Peyer's patch (tissue), 4 donors: ENCODE data around the gene SYNE1. TPM values are rescaled to one million over a fixed set of nuclear protein-coding genes. Genes with fewer than 3 reads are reported as not detected.

Source experiments
- DNase-seq, 3 donors: peaks; one replicate each; pipeline ENCODE4 v3.0.0-alpha.2; 2017 to 2019
- H3K27ac ChIP-seq, 4 donors: fragments of 200-600 bp; sonication (generic); one replicate each; pipeline ENCODE4 v1.5.1; 2016 to 2019
- H3K27me3 ChIP-seq, 2 donors: fragments of 200-600 bp; sonication (generic); one replicate each; pipeline ENCODE4 v1.5.1; 2019
- H3K36me3 ChIP-seq, 3 donors: fragments of 200-600 bp; sonication (generic); one replicate each; pipeline ENCODE4 v1.5.1; 2016 to 2019
- H3K4me1 ChIP-seq, 4 donors: fragments of 200-600 bp; sonication (generic); one replicate each; pipeline ENCODE4 v1.5.1; 2016 to 2019
- H3K4me3 ChIP-seq, 4 donors: fragments of 200-600 bp; sonication (generic); 1 replicate in 3 of 4; 2 replicates in 1 of 4; pipeline ENCODE4 v1.5.1; 2016 to 2019; ENCODE audit warnings: mild to moderate bottlenecking in 1 of 4
- H3K9me3 ChIP-seq, 4 donors: fragments of 200-600 bp; sonication (generic); one replicate each; pipeline ENCODE4 v1.5.1; 2016 to 2019; ENCODE audit warnings: mild to moderate bottlenecking in 1 of 4
- POLR2A ChIP-seq, 2 donors: fragments of 450-650 bp; IDR thresholded peaks; one replicate each; pipeline ENCODE4 v1.5.1; 2017; ENCODE audit warnings: antibody characterized with exemption in 2 of 2, mild to moderate bottlenecking in 2 of 2, moderate library complexity in 2 of 2
- total RNA-seq, 4 donors: library from RNA; depleted of rRNA; stranded (reverse); fragments of >200 nt; gene quantifications; one replicate each; pipeline ENCODE4 v1.1.0, GENCODE V29; 2016
- TF ChIP-seq, protein P1 (sequence below), 6 experiments: fragments of 450-650 bp in 4 of 6; fragments of 200-600 bp in 2 of 6; sonication (generic) in 1 of 6; IDR thresholded peaks; one replicate each; pipeline ENCODE4 v1.5.1; 2017 to 2019; ENCODE audit warnings: antibody characterized with exemption in 6 of 6, mild to moderate bottlenecking in 3 of 6, moderate library complexity in 1 of 6

Gene SYNE1
- total RNA-seq, 4 donors from 2014 or later: 23.1 to 245 (median 34.8) TPM

DNA sequence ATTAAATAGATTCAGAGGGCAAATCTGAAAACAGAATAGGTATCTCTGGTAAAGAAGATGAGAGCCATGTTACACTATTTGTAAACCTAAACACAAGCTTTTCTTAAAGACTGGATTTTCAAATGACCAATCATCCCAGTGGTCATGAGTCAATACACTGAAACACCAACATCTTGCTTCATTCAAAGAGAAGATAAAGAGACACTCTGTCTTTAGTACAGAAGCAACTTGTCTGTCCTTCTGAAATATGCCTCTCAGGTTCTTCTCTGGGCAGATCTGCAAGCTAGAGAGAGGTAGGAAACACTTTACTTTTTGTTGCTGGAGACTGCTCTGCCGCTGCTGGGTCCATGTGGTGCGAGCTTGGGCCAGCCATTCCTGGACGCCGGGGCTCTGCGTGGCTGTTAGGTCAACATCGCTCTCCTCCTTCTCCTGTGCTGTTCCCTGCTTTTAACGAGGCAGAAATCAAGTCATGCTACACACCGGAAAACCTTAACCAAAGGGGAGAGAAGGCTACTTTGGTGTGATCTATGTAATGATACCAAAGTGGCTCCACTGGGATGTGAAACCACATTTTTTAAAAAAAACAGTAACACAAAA is 368.2 kb downstream of the SYNE1 start:
- no peak overlapping the region for H3K4me3 ChIP-seq
- H3K27me3 ChIP-seq: no peaks in the 10 kb centered on the region
- H3K27ac ChIP-seq: no peak overlapping the region
- TF ChIP-seq POLR2A (IDR thresholded peaks at IDR 0.05): no peak
- TF ChIP-seq, protein P1, sequence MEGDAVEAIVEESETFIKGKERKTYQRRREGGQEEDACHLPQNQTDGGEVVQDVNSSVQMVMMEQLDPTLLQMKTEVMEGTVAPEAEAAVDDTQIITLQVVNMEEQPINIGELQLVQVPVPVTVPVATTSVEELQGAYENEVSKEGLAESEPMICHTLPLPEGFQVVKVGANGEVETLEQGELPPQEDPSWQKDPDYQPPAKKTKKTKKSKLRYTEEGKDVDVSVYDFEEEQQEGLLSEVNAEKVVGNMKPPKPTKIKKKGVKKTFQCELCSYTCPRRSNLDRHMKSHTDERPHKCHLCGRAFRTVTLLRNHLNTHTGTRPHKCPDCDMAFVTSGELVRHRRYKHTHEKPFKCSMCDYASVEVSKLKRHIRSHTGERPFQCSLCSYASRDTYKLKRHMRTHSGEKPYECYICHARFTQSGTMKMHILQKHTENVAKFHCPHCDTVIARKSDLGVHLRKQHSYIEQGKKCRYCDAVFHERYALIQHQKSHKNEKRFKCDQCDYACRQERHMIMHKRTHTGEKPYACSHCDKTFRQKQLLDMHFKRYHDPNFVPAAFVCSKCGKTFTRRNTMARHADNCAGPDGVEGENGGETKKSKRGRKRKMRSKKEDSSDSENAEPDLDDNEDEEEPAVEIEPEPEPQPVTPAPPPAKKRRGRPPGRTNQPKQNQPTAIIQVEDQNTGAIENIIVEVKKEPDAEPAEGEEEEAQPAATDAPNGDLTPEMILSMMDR (IDR thresholded peaks at IDR 0.05): no peak
- H3K36me3 ChIP-seq: peaks cover 0 to 3% (median 0%) of the 10 kb centered on the region in 3 donors
- no peaks in the 10 kb centered on the region for H3K9me3 ChIP-seq
- peaks cover 0 to 4% (median 0%) of the 10 kb centered on the region in 4 donors for H3K4me1 ChIP-seq
- DNase-seq: no peak

DNA sequence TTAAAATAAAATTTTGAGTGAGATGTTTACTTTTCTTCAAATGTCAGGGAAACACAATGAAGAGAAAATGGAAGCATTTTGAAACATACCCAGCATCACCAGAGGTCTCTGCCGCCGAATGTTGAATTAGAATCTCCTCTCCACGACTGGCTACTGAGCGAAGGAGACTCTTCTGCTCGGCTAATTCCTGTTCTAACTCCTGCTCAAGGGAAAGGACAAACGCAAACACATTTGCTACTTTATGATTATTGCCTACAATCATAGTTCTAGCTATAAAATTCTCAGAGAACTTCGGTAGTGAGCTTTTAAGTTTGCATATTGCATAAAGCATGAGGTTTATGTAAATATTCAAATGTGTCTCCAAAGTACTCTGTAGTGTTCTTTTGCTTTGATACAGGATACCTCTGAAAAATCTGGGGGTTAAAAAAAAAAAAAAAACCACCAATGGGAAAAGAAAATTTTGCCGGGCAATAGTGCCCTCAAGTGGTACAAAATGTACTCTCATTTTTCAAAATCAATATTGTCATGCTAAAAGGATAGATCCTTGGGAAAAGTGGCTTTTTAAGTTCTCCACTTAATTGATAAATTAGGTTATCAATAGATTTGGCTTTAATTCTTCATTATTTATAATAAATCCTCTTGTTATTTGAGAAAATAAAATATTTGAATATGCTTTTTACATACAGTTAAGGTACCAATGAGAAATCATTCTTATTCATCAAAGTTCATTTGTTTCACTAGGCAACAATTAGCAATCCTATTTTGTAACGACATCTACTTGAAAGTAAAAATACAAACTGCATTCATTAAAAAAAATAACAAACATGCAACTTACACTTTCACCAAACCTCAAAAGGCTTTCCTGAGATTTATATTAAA is 369.0 kb downstream of the SYNE1 start:
- no peak for DNase-seq
- peaks cover 0 to 3% (median 0%) of the 10 kb centered on the region in 3 donors for H3K36me3 ChIP-seq
- no peaks in the 10 kb centered on the region for H3K4me1 ChIP-seq
- no peaks in the 10 kb centered on the region for H3K9me3 ChIP-seq
- H3K4me3 ChIP-seq: peak overlapping the region in 1 of 4 donors; percentile 1
- no peak overlapping the region for H3K27ac ChIP-seq
- no peaks in the 10 kb centered on the region for H3K27me3 ChIP-seq
- TF ChIP-seq POLR2A (IDR thresholded peaks at IDR 0.05): no peak
- TF ChIP-seq, protein P1 (IDR thresholded peaks at IDR 0.05): peak in 5 of 6 experiments; percentile 26 to 42 (median 31)

DNA sequence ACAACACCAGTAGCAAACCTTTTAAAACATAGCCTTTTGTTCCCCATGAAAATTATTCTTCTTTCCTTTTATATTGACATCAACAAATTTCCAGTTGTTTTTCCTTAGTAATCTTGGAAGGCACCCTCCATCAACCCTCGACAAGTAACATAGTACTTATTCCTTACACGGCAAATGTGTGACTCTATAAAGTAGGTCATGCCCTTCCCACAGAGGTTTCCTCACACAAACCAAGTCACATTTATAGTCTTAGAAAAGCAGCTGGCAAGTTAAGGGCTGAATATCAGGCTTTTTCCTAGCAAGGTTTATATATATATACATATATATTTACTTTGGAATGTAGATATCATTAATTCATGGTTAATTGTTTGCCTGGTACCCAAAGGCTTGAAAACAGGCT is 371.5 kb downstream of the SYNE1 start:
- DNase-seq: no peak
- TF ChIP-seq, protein P1 (IDR thresholded peaks at IDR 0.05): no peak
- no peak for TF ChIP-seq POLR2A (IDR thresholded peaks at IDR 0.05)
- Histone ChIP-seq H3K9me3 (no peaks in the 10 kb centered on the region), H3K4me1 (no peaks in the 10 kb centered on the region), H3K4me3 (no peak overlapping the region), H3K27me3 (no peaks in the 10 kb centered on the region), H3K27ac (no peak overlapping the region), H3K36me3 (peaks cover 0 to 13% (median 0%) of the 10 kb centered on the region in 3 donors)

DNA sequence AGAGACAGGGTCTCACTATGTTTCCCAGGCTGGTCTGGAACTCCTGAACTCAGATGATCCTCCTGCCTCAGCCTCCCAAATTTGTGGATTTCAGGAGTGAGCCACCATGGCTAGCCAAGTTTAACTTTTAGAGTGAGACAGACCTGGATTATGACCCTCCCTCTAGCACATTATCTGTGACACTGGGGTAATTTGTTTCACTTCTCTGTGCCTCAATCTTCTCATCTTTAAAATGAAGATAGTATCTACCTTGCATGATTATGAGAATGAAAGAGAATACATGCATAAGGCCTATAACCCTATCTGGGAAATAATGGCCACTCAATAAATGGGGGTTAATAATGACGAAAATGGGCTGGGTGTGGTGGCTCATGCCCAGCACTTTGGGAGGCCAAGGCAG is 373.6 kb downstream of the SYNE1 start:
- Histone ChIP-seq H3K27me3 (no peaks in the 10 kb centered on the region), H3K9me3 (no peaks in the 10 kb centered on the region), H3K36me3 (peaks cover 0 to 25% (median 0%) of the 10 kb centered on the region in 3 donors), H3K4me3 (no peak overlapping the region), H3K27ac (no peak overlapping the region), H3K4me1 (no peaks in the 10 kb centered on the region)
- TF ChIP-seq, protein P1 (IDR thresholded peaks at IDR 0.05): no peak
- TF ChIP-seq POLR2A (IDR thresholded peaks at IDR 0.05): no peak
- DNase-seq: no peak

DNA sequence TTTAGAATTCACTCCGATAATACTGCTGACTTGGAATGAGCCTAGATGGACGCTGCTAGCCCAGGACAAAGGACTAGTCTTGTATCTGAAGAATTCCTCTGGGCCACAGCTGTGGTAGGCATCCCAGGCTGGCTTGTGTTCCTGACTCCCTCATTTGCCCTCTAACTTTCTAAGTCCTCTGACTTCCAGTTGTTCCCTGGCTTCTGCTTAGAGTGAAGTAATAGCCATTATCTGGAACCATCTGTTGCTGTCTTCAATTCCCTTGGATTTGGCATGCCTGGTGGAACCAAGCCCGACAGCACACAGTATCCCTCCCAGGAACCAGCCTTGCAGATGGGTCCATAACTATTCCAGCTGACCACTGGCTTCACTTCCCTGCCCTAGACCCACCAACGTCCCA is 376.0 kb downstream of the SYNE1 start:
- DNase-seq: no peak
- Histone ChIP-seq H3K27ac (no peak overlapping the region), H3K4me1 (no peaks in the 10 kb centered on the region), H3K4me3 (no peak overlapping the region), H3K36me3 (peaks cover 0 to 25% (median 0%) of the 10 kb centered on the region in 3 donors), H3K27me3 (no peaks in the 10 kb centered on the region), H3K9me3 (no peaks in the 10 kb centered on the region)
- TF ChIP-seq, protein P1 (IDR thresholded peaks at IDR 0.05): no peak
- TF ChIP-seq POLR2A (IDR thresholded peaks at IDR 0.05): no peak
